Prostate gland (tissue), 2 donors: Measurements from ENCODE around the gene TRIM7. TPM values are rescaled to one million over a fixed set of nuclear protein-coding genes. Genes with fewer than 3 reads are reported as not detected.

ENCODE experiments used
- DNase-seq: peaks from one replicate; pipeline ENCODE4 v3.0.0-alpha.2; 2019; ENCODE audit warnings: low spot score
- H3K27ac ChIP-seq, 2 donors: fragments of 200-600 bp; sonication (generic); 2 replicates each; pipeline ENCODE4 v1.5.1; 2017 to 2019
- H3K27me3 ChIP-seq: fragments of 200-600 bp; sonication (generic); replicated peaks from 2 replicates; pipeline ENCODE4 v1.5.1; 2019; ENCODE audit not compliant: insufficient read depth
- H3K36me3 ChIP-seq, 2 donors: fragments of 200-600 bp; sonication (generic); 1 replicate in 1 of 2; 2 replicates in 1 of 2; pipeline versions ENCODE4 v1.5.1 to v1.8.1; 2017 to 2019
- H3K4me1 ChIP-seq: fragments of 200-600 bp; sonication (generic); replicated peaks from 2 replicates; pipeline ENCODE4 v1.5.1; 2019
- H3K4me3 ChIP-seq, 2 donors: fragments of 200-600 bp; sonication (generic); 2 replicates each; pipeline ENCODE4 v1.5.1; 2017 to 2019
- H3K9me3 ChIP-seq: fragments of 200-600 bp; sonication (generic); 2 replicates; pipeline ENCODE4 v1.5.1; 2017
- CTCF ChIP-seq, 4 experiments: fragments of 200-600 bp in 2 of 4; fragments of 450-650 bp in 2 of 4; sonication (generic) in 2 of 4; IDR thresholded peaks; 1 replicate in 3 of 4; 2 replicates in 1 of 4; pipeline ENCODE4 v1.5.1; 2016 to 2019; ENCODE audit warnings: antibody characterized with exemption in 4 of 4, mild to moderate bottlenecking in 2 of 4, moderate library complexity in 2 of 4
- POLR2A ChIP-seq: fragments of 450-650 bp; IDR thresholded peaks from one replicate; pipeline ENCODE4 v1.6.1; 2016; ENCODE audit warnings: antibody characterized with exemption, mild to moderate bottlenecking
- POLR2AphosphoS5 ChIP-seq: sonication (generic); formaldehyde crosslinking; IDR thresholded peaks from one replicate; pipeline ENCODE4 v1.6.1; 2017; ENCODE audit warnings: antibody characterized with exemption
- WGBS: methylation state at CpG from one replicate; pipeline ENCODE4 v1.1.5; 2018; 5-methylcytosine and 5-hydroxymethylcytosine counted together
- intact Hi-C: fragments of 100-400 bp; cut with DNase I; formaldehyde crosslinking; loops from one replicate; pipeline ENCODE4 v1.14.2; 2022
- total RNA-seq, 2 donors: library from RNA; depleted of rRNA; stranded (reverse); fragments of >200 nt; gene quantifications; one replicate each; pipeline ENCODE4 v1.1.0, GENCODE V29; 2016

Gene TRIM7
- total RNA-seq, 2 donors from 2014 or later: 4.5 to 6.4 TPM

GRCh38 chr5:181207214-181207959, 2.4 kb upstream of the TRIM7 start:
- H3K4me1 ChIP-seq: peaks cover 14% of the 10 kb centered on the region
- 2% methylated on average over 36 of the region's 36 CpGs for WGBS
- H3K9me3 ChIP-seq: no peaks in the 10 kb centered on the region
- peak overlapping the region; percentile 53 to 60 for H3K4me3 ChIP-seq
- intact Hi-C loops: loop anchor here (1.0 kb wide), 1 partner anchor 17 kb away; no protein-coding TSS in a partner anchor
- DNase-seq: no peak
- no peaks in the 10 kb centered on the region for H3K36me3 ChIP-seq
- no peaks in the 10 kb centered on the region for H3K27me3 ChIP-seq
- peak overlapping the region; percentile 68 to 69 for H3K27ac ChIP-seq
- no peak for TF ChIP-seq POLR2A
- TF ChIP-seq CTCF (IDR thresholded peaks at IDR 0.05): no peak
- TF ChIP-seq POLR2AphosphoS5: no peak

GRCh38 chr5:181205761-181206649, 1.0 kb upstream of the TRIM7 start:
- 12% methylated on average over 37 of the region's 37 CpGs for WGBS
- H3K4me1 ChIP-seq: peaks cover 14% of the 10 kb centered on the region
- no peaks in the 10 kb centered on the region for H3K9me3 ChIP-seq
- no peak for TF ChIP-seq POLR2AphosphoS5
- TF ChIP-seq POLR2A: no peak
- TF ChIP-seq CTCF (IDR thresholded peaks at IDR 0.05): no peak
- intact Hi-C loops: no loop called here
- peak overlapping the region; percentile 68 to 69 for H3K27ac ChIP-seq
- H3K4me3 ChIP-seq: peak overlapping the region; percentile 53 to 60
- DNase-seq: no peak
- H3K27me3 ChIP-seq: no peaks in the 10 kb centered on the region
- H3K36me3 ChIP-seq: no peaks in the 10 kb centered on the region

- Histone ChIP-seq H3K4me1 (peaks cover 14% of the 10 kb centered on the region), H3K4me3 (peak overlapping the region; percentile 53 to 60), H3K27ac (peak overlapping the region; percentile 66 to 68), H3K9me3 (no peaks in the 10 kb centered on the region), H3K36me3 (no peaks in the 10 kb centered on the region), H3K27me3 (no peaks in the 10 kb centered on the region)
- TF ChIP-seq POLR2AphosphoS5: no peak
- no peak for TF ChIP-seq CTCF (IDR thresholded peaks at IDR 0.05)
- DNase-seq: no peak
- intact Hi-C loops: no loop called here
- WGBS: under 1% methylated on average over 66 of the region's 67 CpGs
Observed at GRCh38 chr5:181204113-181204825, 727 bp downstream of the TRIM7 start.

DNA sequence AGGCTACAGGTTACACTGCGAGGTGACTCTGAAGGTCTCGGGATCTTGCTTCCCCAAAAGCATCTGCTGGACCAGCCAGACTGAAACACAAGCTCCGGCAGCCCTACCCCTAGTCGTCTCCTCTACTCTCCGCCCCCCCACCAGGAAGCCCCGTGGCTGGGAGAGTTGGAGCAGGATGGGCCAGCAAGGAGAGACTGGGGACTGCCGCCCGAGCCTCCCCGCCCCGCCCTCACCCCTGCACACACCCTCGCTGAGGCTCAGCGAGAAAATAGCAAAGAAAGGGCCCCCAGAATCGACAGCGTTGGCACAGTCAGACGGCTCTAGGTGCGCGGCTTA, 1.3 kb downstream of the TRIM7 start:
- Histone ChIP-seq H3K4me3 (peak overlapping the region; percentile 53 to 60), H3K27ac (peak overlapping the region; percentile 39 to 68), H3K9me3 (no peaks in the 10 kb centered on the region), H3K36me3 (no peaks in the 10 kb centered on the region), H3K27me3 (no peaks in the 10 kb centered on the region), H3K4me1 (peaks cover 14% of the 10 kb centered on the region)
- intact Hi-C loops: no loop called here
- WGBS: 9% methylated on average over 16 of the region's 17 CpGs
- no peak for DNase-seq
- TF ChIP-seq POLR2AphosphoS5: no peak
- no peak for TF ChIP-seq POLR2A
- no peak for TF ChIP-seq CTCF (IDR thresholded peaks at IDR 0.05)
